Astrocyte of the spinal cord (primary cell): ENCODE measurements around the gene SLC46A1.

Source experiments
- DNase-seq: peaks from one replicate; pipeline ENCODE4 v3.0.0; 2011; ENCODE audit warnings: low read depth, low spot score
- H3K4me3 ChIP-seq: 2 replicates; pipeline ENCODE4 v1.5.1; 2011; ENCODE audit warnings: low read depth, mild to moderate bottlenecking, low read length, moderate library complexity
- CTCF ChIP-seq: IDR thresholded peaks from 2 replicates; pipeline ENCODE4 v1.5.1; 2012; ENCODE audit warnings: low read depth, mild to moderate bottlenecking, low read length, inconsistent platforms
- in situ Hi-C: cut with HindIII; loops from 2 replicates; pipeline ENCODE4 v1.10.0; 2017; ENCODE audit warnings: low sequenced_read_pairs

SLC46A1 gene

GRCh38 chr17:28398280-28398981 lies 7.6 kb downstream of the SLC46A1 start:
- TF ChIP-seq CTCF, result no peak
- no peak overlapping the region for H3K4me3 ChIP-seq
- DNase-seq, result no peak
- in situ Hi-C loops, result no loop called here

- TF ChIP-seq CTCF, result no peak
- H3K4me3 ChIP-seq, result no peak overlapping the region
- no peak for DNase-seq
- in situ Hi-C loops, result no loop called here
These were observed 8.2 kb downstream of the SLC46A1 start for GRCh38 chr17:28397687-28398279.

GRCh38 chr17:28397275-28397674 lies 8.7 kb downstream of the SLC46A1 start:
- no peak for TF ChIP-seq CTCF
- in situ Hi-C loops, result no loop called here
- DNase-seq, result no peak
- H3K4me3 ChIP-seq, result no peak overlapping the region

- no peak for TF ChIP-seq CTCF
- in situ Hi-C loops, result no loop called here
- H3K4me3 ChIP-seq, result no peak overlapping the region
- no peak for DNase-seq
These were observed 9.3 kb downstream of the SLC46A1 start for GRCh38 chr17:28396635-28397239.

- no peak overlapping the region for H3K4me3 ChIP-seq
- in situ Hi-C loops, result no loop called here
- no peak for DNase-seq
- TF ChIP-seq CTCF, result no peak
These were observed 10.0 kb downstream of the SLC46A1 start for GRCh38 chr17:28395968-28396367.

- no peak for TF ChIP-seq CTCF
- in situ Hi-C loops, result no loop called here
- DNase-seq, result no peak
These were observed 10.6 kb downstream of the SLC46A1 start for GRCh38 chr17:28395426-28395825.

More at GRCh38 chr17:28395426-28395825, 10.6 kb downstream of the SLC46A1 start:
- H3K4me3 ChIP-seq, result no peak overlapping the region
